PC-3 (cell line): ENCODE data around the gene ZRANB2.

ENCODE experiments used
- EZH2phosphoT487 ChIP-seq: fragments of 300-600 bp; sonication (generic); IDR thresholded peaks from 2 replicates; pipeline ENCODE4 v1.6.1; 2018; ENCODE audit warnings: mild to moderate bottlenecking, antibody characterized with exemption, low read length, borderline replicate concordance
- TF ChIP-seq, protein P1 (sequence below): fragments of 300-600 bp; sonication (generic); conservative IDR thresholded peaks from 2 replicates; pipeline ENCODE4 v1.5.1; 2017; ENCODE audit warnings: antibody characterized with exemption, low read depth, mild to moderate bottlenecking, low read length

DNA sequence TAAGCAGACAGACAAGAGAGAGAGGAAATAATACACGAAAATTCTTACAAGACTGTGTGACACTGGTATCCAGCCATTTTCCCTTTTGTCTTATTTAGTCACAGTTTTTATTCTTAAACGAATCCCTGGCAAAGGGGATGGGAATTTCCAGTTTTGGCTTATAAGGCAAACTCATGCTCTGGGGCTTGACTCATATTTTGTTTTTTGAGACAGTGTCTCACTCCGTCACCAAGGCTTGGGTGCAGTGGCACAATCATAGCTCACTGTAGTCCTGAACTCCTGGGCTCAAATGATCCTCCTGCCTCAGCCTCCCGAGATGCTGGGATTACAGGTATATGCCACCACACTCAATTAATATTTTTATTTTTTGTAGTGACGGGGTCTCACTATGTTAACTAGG, 65.1 kb downstream of the ZRANB2 start:
- TF ChIP-seq, protein P1, sequence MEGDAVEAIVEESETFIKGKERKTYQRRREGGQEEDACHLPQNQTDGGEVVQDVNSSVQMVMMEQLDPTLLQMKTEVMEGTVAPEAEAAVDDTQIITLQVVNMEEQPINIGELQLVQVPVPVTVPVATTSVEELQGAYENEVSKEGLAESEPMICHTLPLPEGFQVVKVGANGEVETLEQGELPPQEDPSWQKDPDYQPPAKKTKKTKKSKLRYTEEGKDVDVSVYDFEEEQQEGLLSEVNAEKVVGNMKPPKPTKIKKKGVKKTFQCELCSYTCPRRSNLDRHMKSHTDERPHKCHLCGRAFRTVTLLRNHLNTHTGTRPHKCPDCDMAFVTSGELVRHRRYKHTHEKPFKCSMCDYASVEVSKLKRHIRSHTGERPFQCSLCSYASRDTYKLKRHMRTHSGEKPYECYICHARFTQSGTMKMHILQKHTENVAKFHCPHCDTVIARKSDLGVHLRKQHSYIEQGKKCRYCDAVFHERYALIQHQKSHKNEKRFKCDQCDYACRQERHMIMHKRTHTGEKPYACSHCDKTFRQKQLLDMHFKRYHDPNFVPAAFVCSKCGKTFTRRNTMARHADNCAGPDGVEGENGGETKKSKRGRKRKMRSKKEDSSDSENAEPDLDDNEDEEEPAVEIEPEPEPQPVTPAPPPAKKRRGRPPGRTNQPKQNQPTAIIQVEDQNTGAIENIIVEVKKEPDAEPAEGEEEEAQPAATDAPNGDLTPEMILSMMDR: no peak
- no peak for TF ChIP-seq EZH2phosphoT487
